Measurements from ENCODE around the gene FATE1. TPM values are rescaled to one million over a fixed set of nuclear protein-coding genes. Genes with fewer than 3 reads are reported as not detected.
"Not testable (repeated sequence)": the region's sequence is repeated elsewhere in the genome, so short reads cannot be mapped to it uniquely, and the experiment has no call there.

Gene FATE1
- total RNA-seq, 1 experiment from 2014 or later: not detected

DNA sequence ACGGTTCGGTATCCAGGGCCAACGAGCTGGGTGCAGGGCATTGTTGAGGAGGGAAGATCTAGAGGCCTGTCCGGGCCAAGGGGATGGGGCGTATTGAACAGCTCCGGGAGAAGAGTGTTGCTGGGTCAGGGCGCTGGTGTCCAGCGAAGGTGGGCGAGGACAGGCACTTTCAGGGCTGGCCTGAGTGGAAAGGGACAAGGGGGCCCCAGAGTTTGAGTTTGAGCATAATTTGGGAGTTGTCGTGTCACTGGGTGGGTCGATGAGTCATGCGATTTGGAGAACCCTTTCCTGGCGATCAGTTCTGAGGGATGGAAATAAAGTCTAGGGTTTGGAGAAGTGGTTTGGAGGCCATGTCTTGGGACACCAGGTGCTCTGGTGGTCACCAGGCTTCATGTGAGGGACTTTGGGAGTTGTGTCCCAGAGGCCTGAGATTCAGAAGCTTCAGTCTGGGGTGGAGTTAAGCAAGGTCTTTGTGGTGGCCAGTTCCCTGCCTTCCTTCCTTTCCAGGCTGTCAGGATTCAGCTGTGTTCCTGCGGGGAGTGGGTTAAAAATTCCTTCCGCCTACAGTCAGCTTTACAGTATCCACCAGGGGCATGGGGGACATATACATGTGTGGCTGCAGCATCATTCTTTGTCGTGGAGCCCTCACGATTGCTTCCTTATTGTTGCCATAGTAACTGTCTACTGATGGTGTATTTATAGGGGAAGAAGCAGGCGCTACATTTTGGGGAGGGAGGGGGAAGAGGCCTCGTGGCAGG lies 20.1 kb upstream of the FATE1 start:
- POLR2A ChIA-PET: no interaction called here

DNA sequence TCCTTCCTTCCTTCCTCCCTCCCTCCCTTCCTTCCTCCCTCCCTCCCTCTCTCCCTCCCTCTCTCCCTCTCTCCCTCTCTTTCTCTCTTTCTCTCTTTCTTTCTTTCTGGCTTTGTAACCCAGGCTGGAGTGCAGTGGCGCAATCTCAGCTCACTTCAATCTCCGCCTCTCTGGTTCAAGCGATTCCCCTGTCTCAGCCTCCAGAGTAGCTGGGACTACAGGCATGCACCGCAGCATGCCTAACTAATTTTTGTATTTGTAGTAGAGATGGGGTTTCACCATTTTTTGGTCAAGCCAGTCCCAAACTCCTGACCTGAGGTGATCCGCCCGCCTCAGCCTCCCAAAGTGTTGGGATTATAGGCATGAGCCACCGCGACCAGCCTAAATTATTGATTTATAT lies 18.8 kb upstream of the FATE1 start:
- CTCF ChIA-PET; ATAC-seq; H3K36me3 ChIP-seq (ENCODE audit: control insufficient read depth, insufficient read depth, low read length); DNase-seq (ENCODE audit: low read depth, low spot score); H3K9me3 ChIP-seq (ENCODE audit: control insufficient read depth, insufficient read depth, low read depth, low read length); H3K4me3 ChIP-seq (ENCODE audit: low read depth in 2 of 2, low read length in 2 of 2); intact Hi-C loops (cut with micrococcal nuclease; ENCODE audit: unreplicated experiment); H3K27me3 ChIP-seq (ENCODE audit: control insufficient read depth, insufficient read depth, low read length); H3K4me1 ChIP-seq (ENCODE audit: control insufficient read depth, insufficient read depth, low read length); H3K27ac ChIP-seq (ENCODE audit: low read length); in situ Hi-C loops (cut with HindIII; ENCODE audit: low pct_unique_long_range_greater_than_20kb, low sequenced_read_pairs); BruUV-seq (replicated peaks): not testable (repeated sequence)
- POLR2A ChIA-PET: interaction anchor here (0.6 kb wide), 1 partner anchor 491 kb away, joined by 6 read pairs; no protein-coding TSS in a partner anchor

More for the DNA sequence above, 20.1 kb upstream of the FATE1 start:
- H3K4me3 ChIP-seq (ENCODE audit: low read depth in 2 of 2, low read length in 2 of 2): no peak overlapping the region
- CTCF ChIA-PET: no interaction called here
- no TSS peak for BruUV-seq (replicated peaks)
- H3K27me3 ChIP-seq (ENCODE audit: control insufficient read depth, insufficient read depth, low read length): no peaks in the 10 kb centered on the region
- no peak for TF ChIP-seq REST (IDR thresholded peaks at IDR 0.05; ENCODE audit: insufficient read depth in 1 of 2, low read depth in 2 of 2, low read length in 1 of 2)
- TF ChIP-seq, protein P1, sequence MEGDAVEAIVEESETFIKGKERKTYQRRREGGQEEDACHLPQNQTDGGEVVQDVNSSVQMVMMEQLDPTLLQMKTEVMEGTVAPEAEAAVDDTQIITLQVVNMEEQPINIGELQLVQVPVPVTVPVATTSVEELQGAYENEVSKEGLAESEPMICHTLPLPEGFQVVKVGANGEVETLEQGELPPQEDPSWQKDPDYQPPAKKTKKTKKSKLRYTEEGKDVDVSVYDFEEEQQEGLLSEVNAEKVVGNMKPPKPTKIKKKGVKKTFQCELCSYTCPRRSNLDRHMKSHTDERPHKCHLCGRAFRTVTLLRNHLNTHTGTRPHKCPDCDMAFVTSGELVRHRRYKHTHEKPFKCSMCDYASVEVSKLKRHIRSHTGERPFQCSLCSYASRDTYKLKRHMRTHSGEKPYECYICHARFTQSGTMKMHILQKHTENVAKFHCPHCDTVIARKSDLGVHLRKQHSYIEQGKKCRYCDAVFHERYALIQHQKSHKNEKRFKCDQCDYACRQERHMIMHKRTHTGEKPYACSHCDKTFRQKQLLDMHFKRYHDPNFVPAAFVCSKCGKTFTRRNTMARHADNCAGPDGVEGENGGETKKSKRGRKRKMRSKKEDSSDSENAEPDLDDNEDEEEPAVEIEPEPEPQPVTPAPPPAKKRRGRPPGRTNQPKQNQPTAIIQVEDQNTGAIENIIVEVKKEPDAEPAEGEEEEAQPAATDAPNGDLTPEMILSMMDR (IDR thresholded peaks at IDR 0.05): no peak
- TF ChIP-seq POLR2AphosphoS5 (IDR thresholded peaks at IDR 0.05; ENCODE audit: low read depth, low read length): no peak
- no peak for TF ChIP-seq TCF7L2 (IDR thresholded peaks at IDR 0.05; ENCODE audit: low read depth, low read length)
- no peak for TF ChIP-seq SIN3A (IDR thresholded peaks at IDR 0.05; ENCODE audit: borderline replicate concordance, insufficient read depth, low read depth, low read length)
- in situ Hi-C loops (cut with HindIII; ENCODE audit: low pct_unique_long_range_greater_than_20kb, low sequenced_read_pairs) (no loop called here), intact Hi-C loops (cut with micrococcal nuclease; ENCODE audit: unreplicated experiment) (no loop called here)
- H3K36me3 ChIP-seq (ENCODE audit: control insufficient read depth, insufficient read depth, low read length): no peaks in the 10 kb centered on the region
- H3K9me3 ChIP-seq (ENCODE audit: control insufficient read depth, insufficient read depth, low read depth, low read length): no peaks in the 10 kb centered on the region
- no peaks in the 10 kb centered on the region for H3K4me1 ChIP-seq (ENCODE audit: control insufficient read depth, insufficient read depth, low read length)
- H3K27ac ChIP-seq (ENCODE audit: low read length): no peak overlapping the region
- ATAC-seq (no peak), DNase-seq (ENCODE audit: low read depth, low spot score) (no peak)

GRCh38 chrX:151697522-151697921 lies 18.3 kb upstream of the FATE1 start:
- H3K36me3 ChIP-seq (ENCODE audit: control insufficient read depth, insufficient read depth, low read length): no peaks in the 10 kb centered on the region
- intact Hi-C loops (cut with micrococcal nuclease; ENCODE audit: unreplicated experiment): no loop called here
- ChIA-PET POLR2A (interaction anchor here (0.6 kb wide), 1 partner anchor 492 kb away, joined by 6 read pairs; no protein-coding TSS in a partner anchor), CTCF (no interaction called here)
- BruUV-seq (replicated peaks): no TSS peak
- H3K4me3 ChIP-seq (ENCODE audit: low read depth in 2 of 2, low read length in 2 of 2): no peak overlapping the region
- DNase-seq (ENCODE audit: low read depth, low spot score) (no peak), ATAC-seq (no peak)
- TF ChIP-seq, protein P1 (IDR thresholded peaks at IDR 0.05): no peak
- TF ChIP-seq SIN3A (IDR thresholded peaks at IDR 0.05; ENCODE audit: borderline replicate concordance, insufficient read depth, low read depth, low read length): no peak
- no peak for TF ChIP-seq REST (IDR thresholded peaks at IDR 0.05; ENCODE audit: insufficient read depth in 1 of 2, low read depth in 2 of 2, low read length in 1 of 2)
- in situ Hi-C loops (cut with HindIII; ENCODE audit: low pct_unique_long_range_greater_than_20kb, low sequenced_read_pairs): no loop called here
- H3K27ac ChIP-seq (ENCODE audit: low read length): no peak overlapping the region
- H3K9me3 ChIP-seq (ENCODE audit: control insufficient read depth, insufficient read depth, low read depth, low read length): no peaks in the 10 kb centered on the region
- no peaks in the 10 kb centered on the region for H3K4me1 ChIP-seq (ENCODE audit: control insufficient read depth, insufficient read depth, low read length)
- H3K27me3 ChIP-seq (ENCODE audit: control insufficient read depth, insufficient read depth, low read length): no peaks in the 10 kb centered on the region
